Jurkat, Clone E6-1 (cell line): Measurements from ENCODE around the gene MBNL2.

ENCODE experiments used
- DNase-seq: peaks from one replicate; pipeline ENCODE4 v3.0.0-alpha.2; 2011; ENCODE audit warnings: low read depth, low spot score
- H3K4me3 ChIP-seq: 2 replicates; pipeline ENCODE4 v1.5.1; 2011; ENCODE audit warnings: mild to moderate bottlenecking, low read length, control low read depth, moderate library complexity

The MBNL2 gene

DNA sequence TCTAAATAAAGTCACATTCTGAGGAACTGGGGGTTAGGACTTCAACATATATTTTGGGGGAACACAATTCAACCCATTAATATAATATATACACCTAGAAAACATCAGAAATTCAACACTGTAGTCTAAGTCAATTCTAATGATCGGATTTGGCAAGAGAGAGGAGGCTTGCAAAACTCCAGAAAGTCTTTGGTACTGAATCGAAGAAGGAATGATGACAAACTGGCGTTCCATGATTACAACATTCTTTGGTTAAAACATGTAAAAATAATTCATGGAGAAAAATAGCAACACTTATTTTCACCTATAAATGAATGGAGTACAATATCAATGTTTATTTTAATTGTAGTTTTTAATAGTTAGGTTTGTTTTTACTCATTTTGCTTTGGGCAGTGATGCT is 62.4 kb downstream of the MBNL2 start:
- H3K4me3 ChIP-seq, result no peak overlapping the region
- no peak for DNase-seq

DNA sequence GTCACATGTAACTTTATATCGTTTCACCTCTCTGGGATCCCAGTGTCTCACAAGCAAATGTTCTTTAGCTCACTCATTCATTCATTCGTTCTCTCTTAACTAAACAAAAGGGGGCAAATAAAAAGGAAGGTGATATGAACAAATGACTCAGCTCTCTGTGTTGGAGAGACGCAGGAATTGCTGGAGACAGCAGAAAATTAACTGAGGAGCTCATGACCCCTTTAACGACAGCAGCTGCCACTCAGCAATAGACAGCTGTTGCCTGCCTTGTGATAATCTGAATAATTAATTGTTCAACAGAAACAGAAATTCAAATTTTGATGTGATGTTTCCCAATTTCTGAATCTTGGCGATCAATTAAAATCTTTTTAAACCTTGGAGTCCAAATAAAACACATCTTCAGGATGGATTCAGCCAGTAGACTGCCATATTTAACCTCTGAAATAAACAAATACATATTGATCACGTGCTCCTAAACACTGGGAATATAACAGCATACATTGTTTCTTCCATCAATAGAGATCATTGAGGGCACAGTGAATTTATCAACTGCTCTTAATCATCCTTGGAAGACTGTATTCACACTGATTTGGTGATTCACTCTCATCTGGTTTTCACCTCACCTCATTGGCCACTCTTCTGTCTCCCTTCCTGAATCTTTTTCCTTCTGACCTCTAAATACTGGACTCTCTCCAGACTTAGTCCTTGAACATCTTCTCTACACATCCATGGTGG is 63.3 kb downstream of the MBNL2 start:
- no peak overlapping the region for H3K4me3 ChIP-seq
- DNase-seq, result no peak

DNA sequence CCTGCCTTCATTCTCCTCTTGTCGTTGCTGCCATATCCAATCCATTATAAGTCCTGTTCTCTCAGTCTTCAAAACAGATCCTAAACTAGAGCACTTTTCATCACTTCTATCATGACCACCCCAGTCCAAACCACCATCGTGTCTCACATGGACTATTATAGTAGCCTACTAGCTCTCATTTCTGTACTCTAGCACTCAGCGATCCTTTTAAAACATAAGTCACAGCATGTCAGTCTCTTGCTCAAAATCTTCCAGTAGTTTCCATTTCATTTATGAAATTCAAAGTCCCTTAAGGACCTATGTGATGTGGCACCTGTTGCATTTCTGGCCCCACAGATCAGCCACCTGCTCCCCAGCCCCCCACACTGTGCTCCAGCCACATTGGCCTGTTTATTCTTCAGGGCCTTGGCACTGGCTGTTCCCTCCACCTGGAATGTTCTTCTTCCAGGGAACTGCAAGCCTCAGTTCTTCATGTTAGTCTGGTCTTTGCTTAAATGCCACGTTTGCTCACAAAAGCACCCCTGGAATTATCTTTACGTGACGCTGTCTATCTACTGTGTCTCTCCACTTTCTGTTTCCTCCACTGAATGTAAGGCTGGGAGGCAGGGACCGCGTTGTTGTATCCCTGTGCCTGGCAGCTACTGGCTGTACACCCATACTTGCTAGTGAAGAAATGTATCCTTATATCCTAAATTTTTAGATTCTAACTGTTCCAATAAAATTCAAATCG is 64.3 kb downstream of the MBNL2 start:
- no peak for DNase-seq
- no peak overlapping the region for H3K4me3 ChIP-seq

DNA sequence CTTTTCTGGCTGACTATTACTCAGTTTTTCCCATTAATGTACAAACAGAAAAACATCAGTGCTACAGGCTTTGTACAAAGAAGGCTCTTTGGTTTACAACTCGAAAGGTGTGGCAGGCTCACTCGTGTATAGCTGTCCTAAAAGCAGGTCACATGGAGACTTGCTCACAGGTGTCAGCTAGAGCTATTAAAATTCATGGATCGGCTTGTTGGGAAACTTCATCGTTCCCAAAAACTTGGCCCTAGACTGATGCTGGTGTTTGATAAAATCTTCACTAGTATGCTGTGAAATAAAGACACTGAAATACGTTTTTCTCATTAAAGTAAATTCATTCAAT is 64.9 kb downstream of the MBNL2 start:
- DNase-seq, result no peak
- no peak overlapping the region for H3K4me3 ChIP-seq

DNA sequence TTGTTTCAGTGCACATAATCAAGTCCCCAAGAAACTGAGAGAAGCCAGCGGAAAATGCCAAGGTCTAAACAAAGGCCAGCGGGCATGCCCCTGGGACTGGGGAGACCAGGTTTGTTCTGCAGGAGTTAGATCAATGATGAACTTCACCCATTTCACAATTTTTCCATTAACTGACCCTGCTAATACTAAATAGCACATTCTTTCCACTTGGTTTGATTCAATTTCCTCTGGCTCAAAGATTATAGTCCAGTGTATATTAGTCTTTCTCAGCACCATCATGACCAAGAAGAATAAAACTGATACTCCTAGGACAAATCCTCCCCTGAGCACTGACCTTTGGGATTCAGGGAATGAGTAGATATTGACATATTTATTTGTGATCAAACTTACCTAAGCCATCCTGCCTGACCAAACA is 66.4 kb downstream of the MBNL2 start:
- H3K4me3 ChIP-seq, result no peak overlapping the region
- no peak for DNase-seq

DNA sequence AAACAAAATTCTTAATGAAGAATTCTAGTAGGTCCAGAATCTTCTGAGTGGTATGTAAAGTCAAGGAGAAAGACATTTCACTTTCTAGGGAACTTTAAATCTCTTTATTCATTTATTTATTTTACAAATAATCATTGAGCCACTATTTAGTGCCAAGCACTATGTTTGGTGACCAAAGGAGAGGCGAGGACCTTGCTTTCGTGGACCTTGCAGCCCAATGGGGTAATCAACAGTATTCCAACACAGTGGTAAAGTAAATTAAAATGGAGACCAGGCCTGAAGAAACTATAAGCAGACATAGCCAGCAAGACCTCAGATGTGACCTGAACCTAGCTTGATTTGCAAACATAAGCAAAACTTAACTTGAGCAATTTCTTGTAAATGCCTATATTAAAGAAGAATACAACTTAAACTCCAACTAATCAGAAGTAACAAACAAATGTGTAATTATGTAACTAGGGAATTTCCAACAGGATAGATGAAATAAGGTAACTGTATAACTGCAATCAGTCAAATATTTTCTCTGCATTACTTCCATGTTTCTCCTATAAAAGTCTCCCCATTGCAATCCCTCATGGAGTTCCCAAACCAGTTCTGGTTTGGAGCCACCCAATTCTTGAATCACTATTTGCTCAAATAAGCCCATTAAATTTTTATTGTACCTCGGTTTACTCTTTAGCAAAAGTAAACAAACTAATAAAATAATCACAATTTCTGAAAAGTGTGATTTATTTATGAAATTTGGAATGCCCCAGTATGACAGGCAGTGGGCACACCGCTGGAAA is 67.6 kb downstream of the MBNL2 start:
- no peak overlapping the region for H3K4me3 ChIP-seq
- DNase-seq, result no peak

DNA sequence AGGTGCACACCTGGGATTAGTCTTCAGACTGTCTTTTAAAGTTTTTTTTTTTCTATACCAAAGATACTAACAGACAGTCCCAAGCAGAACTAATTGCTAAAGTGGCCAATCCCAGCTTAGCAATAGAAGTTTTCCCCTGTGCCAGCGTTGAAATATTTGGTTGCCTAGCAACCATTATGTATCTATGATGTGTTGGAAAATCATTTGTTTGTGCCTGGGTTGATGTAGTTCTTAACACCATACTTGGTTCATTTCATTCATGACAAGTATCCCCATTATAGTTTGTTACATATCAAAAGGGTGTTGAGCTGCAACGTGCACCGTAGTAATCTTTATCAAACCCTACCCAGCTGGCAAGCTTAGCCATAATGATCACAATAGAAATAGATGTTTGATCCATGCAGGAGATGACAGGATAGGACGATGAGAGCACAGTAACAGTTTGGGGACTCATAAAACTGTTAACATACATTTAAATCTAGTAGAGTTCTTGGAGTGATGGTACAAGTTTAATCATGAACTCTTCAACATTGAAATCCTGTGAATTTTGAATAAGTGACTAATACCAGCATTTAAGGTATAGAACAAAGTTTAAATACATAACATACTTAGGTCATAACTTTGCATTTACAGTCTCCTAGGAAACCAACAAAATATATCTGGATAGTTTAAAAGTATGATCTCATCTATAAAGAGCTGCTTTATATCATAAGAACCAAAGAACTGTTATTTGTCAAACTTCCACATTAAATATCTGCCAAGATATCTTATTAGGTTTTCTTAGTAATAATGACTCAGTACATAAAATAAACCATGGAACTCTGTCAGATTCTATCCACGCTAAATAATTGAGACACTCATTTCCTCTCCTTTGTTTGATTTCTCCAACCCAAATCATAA is 73.4 kb downstream of the MBNL2 start:
- DNase-seq, result no peak
- no peak overlapping the region for H3K4me3 ChIP-seq

DNA sequence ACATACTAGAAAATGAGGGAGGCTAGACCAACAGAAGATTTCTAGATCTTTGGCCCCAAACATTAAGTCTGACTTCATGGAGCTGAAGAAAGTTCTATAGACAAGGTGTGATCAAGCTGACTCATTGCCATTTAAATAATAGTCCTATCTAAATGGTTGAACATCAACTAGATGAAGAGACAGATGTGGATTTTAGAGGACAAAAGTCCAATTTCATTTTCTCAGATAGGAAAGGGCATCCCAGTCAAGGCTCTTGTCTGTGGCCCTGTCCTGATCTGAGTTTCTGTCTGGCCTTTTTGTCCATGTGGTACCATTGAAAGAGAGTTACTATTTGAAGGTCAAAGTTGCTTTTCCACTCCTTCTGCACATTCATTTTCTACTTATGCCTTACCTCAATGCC is 74.6 kb downstream of the MBNL2 start:
- no peak for DNase-seq
- no peak overlapping the region for H3K4me3 ChIP-seq

DNA sequence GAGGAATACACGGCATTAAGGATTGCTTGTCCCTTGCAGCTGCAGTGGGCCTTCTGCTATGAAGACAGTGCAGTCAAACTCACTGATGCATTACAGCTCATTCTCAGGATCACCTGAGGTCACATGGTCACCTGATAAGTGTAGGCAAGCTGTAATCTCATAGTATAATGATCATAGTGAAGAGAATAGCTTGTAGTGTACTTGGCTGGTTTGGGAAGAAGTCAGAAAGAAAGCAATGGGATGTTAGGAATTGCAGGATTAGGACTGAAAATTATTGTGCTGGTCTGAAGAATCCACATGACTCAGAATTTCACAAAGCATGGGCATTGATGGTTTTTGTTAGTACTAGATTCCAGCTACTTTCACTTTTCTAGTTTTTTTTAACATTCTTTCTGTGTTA is 76.7 kb downstream of the MBNL2 start:
- no peak for DNase-seq

DNA sequence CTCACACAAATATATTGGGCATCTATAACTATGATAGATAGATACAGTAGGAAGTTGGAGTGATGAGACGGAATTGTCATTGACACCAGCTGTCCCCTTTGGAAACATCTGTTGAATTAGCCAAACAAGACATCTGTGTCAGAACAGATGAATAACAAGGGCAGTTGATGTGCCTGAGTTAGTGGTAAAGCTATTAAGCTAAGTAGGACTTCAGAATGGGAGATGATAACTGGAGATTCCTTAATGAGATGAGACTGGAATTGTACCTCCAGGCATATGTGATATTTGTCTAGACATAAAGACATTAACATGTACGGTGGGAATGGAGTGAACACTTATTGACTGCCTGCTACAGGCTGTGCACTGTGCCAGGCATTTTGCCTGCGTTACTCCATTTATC is 78.7 kb downstream of the MBNL2 start:
- no peak overlapping the region for H3K4me3 ChIP-seq
- no peak for DNase-seq

More for the DNA sequence above, 76.7 kb downstream of the MBNL2 start:
- no peak overlapping the region for H3K4me3 ChIP-seq

DNA sequence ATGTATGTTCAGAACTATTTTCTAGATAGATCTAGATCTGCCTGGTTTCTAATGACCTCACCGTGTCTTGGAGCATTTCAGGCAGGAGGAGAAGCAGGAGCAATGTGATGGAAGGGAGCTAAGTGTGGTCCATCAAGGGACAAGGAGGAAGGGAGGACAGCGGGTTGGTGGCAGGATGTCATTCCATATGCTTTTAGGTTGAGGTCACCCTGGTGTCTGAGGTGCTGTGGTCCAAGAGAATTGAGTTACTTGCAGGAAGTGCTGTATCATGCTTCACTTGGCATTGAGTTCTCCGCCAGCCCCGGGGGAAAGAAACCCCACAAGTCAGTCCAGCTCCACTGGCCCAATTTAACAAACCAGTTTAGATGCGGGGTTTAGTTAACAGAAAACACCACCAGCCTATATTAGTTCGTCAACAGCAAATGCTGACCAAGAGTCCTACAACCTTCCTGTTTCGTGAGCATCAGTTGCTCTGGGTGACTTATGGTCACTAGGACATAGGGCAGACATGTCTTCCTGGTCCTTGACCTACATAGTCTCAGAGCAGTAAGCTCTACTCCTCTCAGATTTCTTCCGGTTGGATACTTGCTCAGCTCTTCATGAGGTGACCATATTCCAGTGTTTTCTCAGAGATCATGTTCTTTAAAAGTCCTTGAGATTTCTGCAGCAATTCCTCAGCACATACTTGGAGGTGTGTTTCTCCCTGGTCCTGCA is 79.4 kb downstream of the MBNL2 start:
- DNase-seq, result no peak
- H3K4me3 ChIP-seq, result no peak overlapping the region

DNA sequence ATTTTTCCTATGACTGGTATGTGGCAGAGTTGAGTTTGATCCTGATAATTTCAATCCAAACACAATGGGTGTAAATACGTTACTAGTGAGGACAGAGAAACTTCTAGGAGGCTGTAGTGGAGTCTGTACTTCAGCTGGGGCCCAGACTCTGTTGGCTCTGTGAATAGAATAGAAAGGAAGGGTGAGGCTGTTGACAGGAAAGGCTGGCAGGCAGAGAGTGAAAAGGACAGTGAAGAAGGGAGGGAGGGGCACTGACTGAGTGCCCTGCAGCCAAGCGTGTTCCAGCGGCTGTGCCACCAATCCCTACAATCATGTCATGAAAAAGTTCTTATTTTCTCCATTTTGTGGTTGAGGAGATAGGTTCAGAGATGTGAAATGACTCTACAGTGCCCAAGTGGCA is 80.5 kb downstream of the MBNL2 start:
- H3K4me3 ChIP-seq, result no peak overlapping the region

DNA sequence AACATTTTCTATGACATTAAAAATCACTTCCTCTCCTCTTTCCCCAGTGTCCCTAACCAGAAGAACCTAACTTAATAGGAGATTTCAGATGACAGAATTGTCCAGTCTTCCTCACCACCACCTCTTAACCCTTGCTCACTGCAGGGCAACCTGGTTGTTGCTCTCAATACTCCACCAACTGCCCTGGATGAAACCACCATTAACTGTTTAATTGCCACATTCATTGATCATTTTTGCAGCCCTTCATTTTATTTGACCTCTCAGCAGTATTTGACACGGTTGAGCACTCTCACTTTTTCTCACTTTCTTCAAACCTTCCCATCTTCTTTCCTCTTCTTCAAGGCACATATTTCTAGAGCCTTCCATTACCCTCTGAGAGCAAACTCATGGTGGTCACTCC is 84.0 kb downstream of the MBNL2 start:
- no peak overlapping the region for H3K4me3 ChIP-seq
- DNase-seq, result no peak

More for the DNA sequence above, 80.5 kb downstream of the MBNL2 start:
- no peak for DNase-seq

DNA sequence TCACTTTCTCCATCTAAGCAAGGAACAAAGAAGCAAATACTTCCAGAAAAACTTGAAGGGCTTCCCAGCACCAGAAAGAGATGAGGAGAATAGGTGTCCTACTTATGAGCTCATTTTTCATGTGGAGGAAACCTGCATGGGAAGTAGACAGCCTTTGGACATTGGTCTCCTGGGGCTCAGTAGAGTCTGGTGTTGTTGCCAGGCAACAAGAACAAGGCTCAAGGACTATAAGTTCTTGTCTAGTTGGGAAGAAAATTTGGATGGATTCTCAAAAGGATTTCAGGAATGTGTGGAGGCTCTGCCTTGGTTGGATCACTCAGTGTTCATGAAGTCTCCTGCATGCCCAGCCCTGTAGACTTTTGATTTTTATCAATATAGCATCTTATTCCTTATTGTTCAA is 84.5 kb downstream of the MBNL2 start:
- no peak for DNase-seq
- H3K4me3 ChIP-seq, result no peak overlapping the region

DNA sequence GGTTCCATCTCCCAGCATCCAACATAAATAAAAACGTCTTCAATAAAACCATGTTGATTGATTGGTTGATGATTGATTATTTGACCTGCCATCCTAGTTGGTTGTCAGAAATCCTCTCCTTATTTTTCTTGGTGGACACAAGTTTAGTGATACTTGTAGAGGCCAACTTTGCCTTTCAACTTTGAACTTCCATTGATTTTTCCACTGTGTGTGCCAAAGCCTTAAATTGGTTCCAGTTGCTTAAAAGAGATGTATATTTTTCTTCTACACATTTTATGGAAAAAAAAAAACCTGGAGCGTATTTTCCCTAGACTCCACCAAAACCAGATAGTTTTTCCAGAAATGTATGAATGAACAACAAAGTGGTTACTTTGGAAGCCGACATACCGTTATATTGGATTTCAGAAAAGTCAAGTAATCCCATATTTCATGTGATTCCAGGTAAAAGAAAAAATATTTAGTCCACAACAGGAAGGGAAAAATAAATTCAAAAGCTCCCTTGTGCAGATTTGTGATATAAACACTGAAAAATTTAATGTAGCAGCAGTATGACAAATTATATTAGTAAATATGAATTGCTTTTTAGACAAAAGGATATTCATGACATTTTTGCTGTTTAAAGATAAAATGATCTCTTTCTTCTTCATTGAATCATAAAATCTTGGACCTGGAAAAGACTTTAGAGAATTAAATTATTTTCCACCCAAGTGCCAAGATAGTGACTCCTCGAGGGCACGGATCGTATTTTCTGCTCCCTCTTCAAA is 85.2 kb downstream of the MBNL2 start:
- no peak for DNase-seq
- H3K4me3 ChIP-seq, result no peak overlapping the region

DNA sequence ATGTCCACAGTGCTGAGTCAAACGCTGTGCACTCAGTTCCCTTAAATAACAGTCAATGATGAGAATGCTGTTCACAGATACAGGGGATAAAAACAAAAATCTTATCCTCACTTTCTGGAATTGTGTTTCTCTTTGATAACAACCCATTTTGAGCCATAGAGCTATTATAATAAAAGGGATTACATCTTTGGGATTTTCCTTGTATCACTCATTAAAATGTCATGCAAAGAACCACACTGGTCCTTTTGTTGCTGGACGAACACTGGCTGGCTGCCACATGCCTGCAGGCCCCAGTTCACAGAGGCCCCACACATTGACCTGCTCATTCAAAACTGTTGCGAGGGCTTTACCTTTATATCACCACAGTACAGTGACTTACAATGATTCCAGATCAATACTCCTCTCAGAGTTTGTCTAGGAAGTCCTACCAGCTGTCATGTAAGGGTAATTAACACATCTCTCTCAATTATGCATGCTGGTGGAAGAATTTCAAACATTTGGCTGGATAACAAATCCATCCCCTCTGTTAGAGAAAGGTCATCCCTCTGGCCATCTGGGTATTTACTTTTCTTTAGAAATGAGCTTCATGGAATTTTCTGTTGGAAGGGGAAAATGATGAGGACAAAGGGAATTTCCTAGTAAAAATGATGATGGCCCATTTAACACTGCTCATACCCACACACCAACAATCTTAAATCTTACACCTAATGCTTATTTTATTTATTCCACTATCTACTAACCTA is 85.9 kb downstream of the MBNL2 start:
- no peak for DNase-seq
- H3K4me3 ChIP-seq, result no peak overlapping the region

DNA sequence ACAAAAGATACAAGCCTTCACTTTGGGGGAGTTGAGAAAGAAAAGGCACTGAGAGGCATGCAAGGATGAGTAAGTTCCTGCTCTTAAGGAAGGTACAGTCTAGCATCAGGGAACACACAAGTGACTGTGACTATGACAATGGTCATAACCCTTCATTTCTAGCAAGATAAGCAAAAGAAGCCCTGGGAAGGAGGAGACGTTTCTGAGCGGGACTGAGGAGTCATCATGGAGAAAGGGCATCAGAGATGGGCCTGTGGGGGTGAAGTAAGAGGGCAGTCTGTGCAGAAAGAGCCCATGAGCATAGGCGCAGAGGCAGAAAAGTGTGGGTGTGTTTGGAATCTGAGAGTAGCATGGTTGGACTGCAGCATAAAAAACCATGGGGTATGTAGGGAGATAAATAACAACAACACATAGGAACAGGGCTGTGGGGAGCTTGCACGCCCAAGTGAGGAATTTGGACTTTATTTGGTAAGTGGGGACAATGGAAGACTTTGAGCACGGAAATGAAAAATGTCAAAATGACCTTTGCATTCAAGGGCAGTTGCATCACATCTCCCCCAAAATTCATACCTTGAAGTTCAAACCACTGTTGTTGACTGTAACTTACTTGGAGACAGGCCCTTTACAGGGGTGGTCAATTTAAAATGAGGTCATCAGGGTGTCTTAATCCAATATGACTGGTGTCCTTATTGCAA is 86.7 kb downstream of the MBNL2 start:
- no peak for DNase-seq
- H3K4me3 ChIP-seq, result no peak overlapping the region
